HT-29 (cell line): ENCODE measurements around the gene PCDHGA4. TPM values are rescaled to one million over a fixed set of nuclear protein-coding genes. Genes with fewer than 3 reads are reported as not detected.
A peak's percentile ranks its signal among the peaks of the same experiment; 100 is the strongest.
"Not testable (repeated sequence)": the region's sequence is repeated elsewhere in the genome, so short reads cannot be mapped to it uniquely, and the experiment has no call there.

ENCODE experiments used
- DNase-seq: peaks from one replicate; pipeline ENCODE4 v3.0.0-alpha.2; 2015; ENCODE audit warnings: low spot score
- total RNA-seq: library from RNA; depleted of rRNA; stranded (reverse); fragments of >200 nt; shearing (Covaris generic); gene quantifications from 2 replicates; pipeline ENCODE4 v1.2.3, GENCODE V29; 2014; rRNA removed

PCDHGA4 gene
- 0.05 TPM in 1 of 2 replicates, not detected in the other for total RNA-seq

- DNase-seq = peak; percentile 14
Observed at GRCh38 chr5:141354900-141355469, at the start of gene PCDHGA4. Gene PCDHGA4 (plus strand): TSS chr5:141355021. CDS start chr5:141355108, 87 bp downstream.

GRCh38 chr5:141306630-141307029 is 48.2 kb upstream of the PCDHGA4 start:
- DNase-seq = no peak

GRCh38 chr5:141313711-141314110 is 41.1 kb upstream of the PCDHGA4 start:
- no peak for DNase-seq

GRCh38 chr5:141316963-141317362 is 37.9 kb upstream of the PCDHGA4 start:
- not testable (repeated sequence) for DNase-seq

- no peak for DNase-seq
Observed at GRCh38 chr5:141319202-141319601, 35.6 kb upstream of the PCDHGA4 start.

GRCh38 chr5:141319699-141320098 is 35.1 kb upstream of the PCDHGA4 start:
- no peak for DNase-seq

- peak; percentile 96 for DNase-seq
Observed at GRCh38 chr5:141320225-141321169, 34.3 kb upstream of the PCDHGA4 start, which contains the start of gene TAF7. Gene TAF7 (minus strand): TSS chr5:141320784. CDS start chr5:141320044, 740 bp downstream.

- DNase-seq = no peak
Observed at GRCh38 chr5:141322261-141322660, 32.6 kb upstream of the PCDHGA4 start.

- no peak for DNase-seq
Observed at GRCh38 chr5:141326088-141326854, 28.6 kb upstream of the PCDHGA4 start.

- no peak for DNase-seq
Observed at GRCh38 chr5:141328231-141328630, 26.6 kb upstream of the PCDHGA4 start.

- DNase-seq = peak; percentile 47
Observed at GRCh38 chr5:141330299-141331080, 24.3 kb upstream of the PCDHGA4 start, which contains the start of gene PCDHGA1. Gene PCDHGA1 (plus strand): TSS chr5:141330514.

- not testable (repeated sequence) for DNase-seq
Observed at GRCh38 chr5:141332571-141332970, 22.2 kb upstream of the PCDHGA4 start.

GRCh38 chr5:141338538-141339306 is 16.1 kb upstream of the PCDHGA4 start, which contains the start of gene PCDHGA2:
Gene PCDHGA2 (plus strand): TSS chr5:141338760.
- no peak for DNase-seq

GRCh38 chr5:141340781-141341354 is 14.0 kb upstream of the PCDHGA4 start:
- not testable (repeated sequence) for DNase-seq

- DNase-seq = no peak
Observed at GRCh38 chr5:141342773-141343172, 12.0 kb upstream of the PCDHGA4 start.

GRCh38 chr5:141343242-141343952 is 11.4 kb upstream of the PCDHGA4 start, which contains the start of gene PCDHGA3:
Gene PCDHGA3 (plus strand): TSS chr5:141343829. CDS start chr5:141344034, 205 bp downstream.
- DNase-seq = peak; percentile 40

- DNase-seq = no peak
Observed at GRCh38 chr5:141343953-141344463, 10.8 kb upstream of the PCDHGA4 start.

GRCh38 chr5:141345327-141345726 is 9.5 kb upstream of the PCDHGA4 start:
- DNase-seq = no peak

- DNase-seq = not testable (repeated sequence)
Observed at GRCh38 chr5:141346017-141346416, 8.8 kb upstream of the PCDHGA4 start.
